Kidney epithelial cell (primary cell): ENCODE data around the gene SNRK. TPM values are rescaled to one million over a fixed set of nuclear protein-coding genes. Genes with fewer than 3 reads are reported as not detected.

ENCODE experiments used
- DNase-seq: peaks from one replicate; pipeline ENCODE4 v3.0.0-alpha.2; 2010; ENCODE audit warnings: low read depth
- H3K27me3 ChIP-seq: 2 replicates; pipeline ENCODE4 v1.6.0; 2011; ENCODE audit warnings: low read length; ENCODE audit not compliant: control insufficient read depth, insufficient read depth
- H3K36me3 ChIP-seq: 2 replicates; pipeline ENCODE4 v1.5.1; 2011; ENCODE audit warnings: low read length; ENCODE audit not compliant: control insufficient read depth, insufficient read depth
- H3K4me3 ChIP-seq: 2 replicates; pipeline ENCODE4 v1.5.1; 2011; ENCODE audit warnings: low read depth, mild to moderate bottlenecking, control low read depth, low read length
- total RNA-seq: library from RNA; depleted of rRNA; stranded (reverse); fragments of >200 nt; gene quantifications from 2 replicates; pipeline ENCODE4 v1.2.3, GENCODE V29; 2015
- TF ChIP-seq, protein P1 (sequence below): IDR thresholded peaks from 2 replicates; pipeline ENCODE4 v1.5.1; 2011; ENCODE audit warnings: mild to moderate bottlenecking, moderate library complexity, low read length, control low read depth, inconsistent platforms; ENCODE audit not compliant: insufficient read depth, poor library complexity, severe bottlenecking

Gene SNRK
- total RNA-seq, 1 donor from 2014 or later = 25.0 TPM

DNA sequence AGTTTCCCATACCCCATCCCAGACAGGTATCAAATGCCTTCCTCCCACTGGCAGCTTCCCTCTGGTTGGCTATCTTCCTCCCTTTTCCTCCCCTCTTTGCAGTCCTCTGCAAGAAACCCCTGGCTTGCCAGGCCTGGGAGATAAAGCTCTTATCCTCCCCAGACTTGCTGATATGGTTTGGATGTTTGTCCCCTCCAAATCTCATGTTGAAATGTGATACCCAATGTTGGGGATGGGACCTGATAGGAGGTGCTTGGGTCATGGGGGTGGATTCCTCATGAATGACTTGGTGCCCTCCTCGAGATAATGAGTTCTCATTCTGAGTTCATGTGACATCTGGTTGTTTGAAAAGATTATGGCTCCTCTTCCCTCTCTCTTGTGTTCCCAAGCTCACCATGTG, 32.2 kb upstream of the SNRK start:
- no peak for DNase-seq
- Histone ChIP-seq H3K4me3 (no peak overlapping the region), H3K36me3 (no peaks in the 10 kb centered on the region), H3K27me3 (peaks cover 2% of the 10 kb centered on the region)
- TF ChIP-seq, protein P1, sequence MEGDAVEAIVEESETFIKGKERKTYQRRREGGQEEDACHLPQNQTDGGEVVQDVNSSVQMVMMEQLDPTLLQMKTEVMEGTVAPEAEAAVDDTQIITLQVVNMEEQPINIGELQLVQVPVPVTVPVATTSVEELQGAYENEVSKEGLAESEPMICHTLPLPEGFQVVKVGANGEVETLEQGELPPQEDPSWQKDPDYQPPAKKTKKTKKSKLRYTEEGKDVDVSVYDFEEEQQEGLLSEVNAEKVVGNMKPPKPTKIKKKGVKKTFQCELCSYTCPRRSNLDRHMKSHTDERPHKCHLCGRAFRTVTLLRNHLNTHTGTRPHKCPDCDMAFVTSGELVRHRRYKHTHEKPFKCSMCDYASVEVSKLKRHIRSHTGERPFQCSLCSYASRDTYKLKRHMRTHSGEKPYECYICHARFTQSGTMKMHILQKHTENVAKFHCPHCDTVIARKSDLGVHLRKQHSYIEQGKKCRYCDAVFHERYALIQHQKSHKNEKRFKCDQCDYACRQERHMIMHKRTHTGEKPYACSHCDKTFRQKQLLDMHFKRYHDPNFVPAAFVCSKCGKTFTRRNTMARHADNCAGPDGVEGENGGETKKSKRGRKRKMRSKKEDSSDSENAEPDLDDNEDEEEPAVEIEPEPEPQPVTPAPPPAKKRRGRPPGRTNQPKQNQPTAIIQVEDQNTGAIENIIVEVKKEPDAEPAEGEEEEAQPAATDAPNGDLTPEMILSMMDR = no peak

DNA sequence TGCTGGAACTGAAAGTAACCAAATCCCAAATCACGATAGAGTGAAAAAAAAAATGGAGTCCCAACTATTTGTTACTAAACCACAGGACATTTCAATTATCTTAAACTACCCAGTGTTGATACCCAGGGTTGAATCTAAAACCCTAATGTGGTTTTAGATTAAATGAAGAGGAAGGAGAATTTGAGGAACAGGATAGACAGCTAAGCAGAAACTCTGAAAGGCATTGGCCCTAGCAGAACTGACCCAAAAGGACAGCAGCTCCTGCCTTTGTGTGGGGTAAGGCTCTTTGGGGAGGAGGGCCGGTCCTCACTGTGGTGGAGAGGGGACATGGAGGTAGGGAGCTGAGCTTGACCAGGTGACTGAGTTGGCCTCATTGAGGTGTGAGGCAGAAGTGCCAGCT, 30.7 kb upstream of the SNRK start:
- DNase-seq = no peak
- Histone ChIP-seq H3K4me3 (no peak overlapping the region), H3K27me3 (peaks cover 2% of the 10 kb centered on the region), H3K36me3 (no peaks in the 10 kb centered on the region)
- TF ChIP-seq, protein P1 = no peak

DNA sequence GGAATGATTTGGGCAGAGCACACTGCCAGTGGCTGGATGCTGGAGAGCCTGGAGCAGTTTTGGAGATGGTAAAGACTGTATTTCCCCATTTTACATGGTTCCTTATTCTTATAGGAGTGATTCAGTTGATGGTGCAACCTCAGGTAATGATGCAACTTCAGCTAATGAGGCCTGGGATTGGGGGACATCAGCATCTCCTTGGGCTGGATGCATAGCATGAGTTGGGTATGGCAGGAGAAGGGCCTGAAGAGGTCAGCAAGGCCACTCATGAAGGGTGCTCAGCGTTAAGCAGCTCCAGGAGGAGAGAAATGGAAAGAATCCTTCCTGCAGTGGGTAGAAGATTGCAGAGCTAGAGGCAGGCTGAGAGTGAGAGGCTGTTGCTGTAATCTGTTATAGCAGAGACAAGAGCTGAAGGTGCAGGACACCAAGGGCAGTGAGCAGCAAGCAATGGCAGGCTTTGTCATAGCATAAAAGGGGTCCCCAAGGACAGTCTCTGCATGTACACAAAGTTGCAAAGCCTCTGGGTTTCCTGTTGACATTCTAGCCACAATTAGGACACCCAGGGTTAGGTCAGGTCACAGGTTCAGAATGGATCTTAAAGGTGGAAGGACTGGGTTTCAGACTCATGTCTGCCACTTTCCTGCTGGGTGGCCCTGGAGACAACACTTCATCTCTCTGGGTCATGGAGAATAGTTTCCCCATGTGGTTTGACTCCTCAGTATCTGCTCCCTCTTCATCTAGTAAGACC, 29.5 kb upstream of the SNRK start:
- Histone ChIP-seq H3K36me3 (no peaks in the 10 kb centered on the region), H3K4me3 (no peak overlapping the region), H3K27me3 (no peaks in the 10 kb centered on the region)
- TF ChIP-seq, protein P1 = no peak
- DNase-seq = no peak

DNA sequence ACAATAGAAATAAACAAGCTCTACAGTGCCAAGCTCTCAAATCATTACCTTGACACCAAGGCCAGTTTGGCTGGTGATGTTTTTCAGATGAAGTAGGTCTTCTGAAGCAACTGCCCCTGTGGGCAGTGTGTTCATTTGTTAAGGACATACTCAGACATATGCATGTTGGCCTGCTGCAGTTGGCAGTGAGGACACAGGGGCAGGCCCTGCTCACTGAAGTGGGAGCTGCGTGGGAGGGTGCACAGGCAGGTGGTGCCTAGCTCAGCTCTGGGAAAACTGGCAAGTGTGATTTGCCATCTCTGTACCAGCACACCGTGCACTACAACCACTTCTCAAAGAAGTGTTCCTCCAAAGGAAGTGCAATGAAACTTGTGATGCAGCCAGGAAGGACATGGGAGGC, 28.5 kb upstream of the SNRK start:
- DNase-seq = no peak
- Histone ChIP-seq H3K36me3 (no peaks in the 10 kb centered on the region), H3K4me3 (no peak overlapping the region), H3K27me3 (no peaks in the 10 kb centered on the region)
- TF ChIP-seq, protein P1 = no peak

DNA sequence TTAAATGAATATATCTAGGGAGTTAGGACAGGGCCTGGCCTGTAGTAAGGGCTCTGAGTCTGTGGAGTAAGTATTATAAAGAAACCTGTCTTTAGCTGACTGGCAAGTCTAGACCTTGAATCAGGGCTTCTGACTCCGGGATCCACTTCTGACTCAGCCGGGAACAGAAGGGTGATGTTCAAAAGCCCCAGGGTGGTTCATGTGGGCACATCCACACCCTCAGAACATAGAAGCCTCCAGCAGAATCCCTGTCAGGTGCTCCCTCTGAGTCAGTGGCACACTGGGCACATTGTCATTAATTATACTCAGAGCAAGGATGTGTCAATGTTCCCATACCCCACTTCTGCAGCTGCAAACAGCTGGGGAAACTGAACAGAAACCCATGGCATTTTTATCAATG, 26.7 kb upstream of the SNRK start:
- TF ChIP-seq, protein P1 = no peak
- DNase-seq = peak; percentile 32
- Histone ChIP-seq H3K36me3 (no peaks in the 10 kb centered on the region), H3K27me3 (no peaks in the 10 kb centered on the region), H3K4me3 (no peak overlapping the region)

DNA sequence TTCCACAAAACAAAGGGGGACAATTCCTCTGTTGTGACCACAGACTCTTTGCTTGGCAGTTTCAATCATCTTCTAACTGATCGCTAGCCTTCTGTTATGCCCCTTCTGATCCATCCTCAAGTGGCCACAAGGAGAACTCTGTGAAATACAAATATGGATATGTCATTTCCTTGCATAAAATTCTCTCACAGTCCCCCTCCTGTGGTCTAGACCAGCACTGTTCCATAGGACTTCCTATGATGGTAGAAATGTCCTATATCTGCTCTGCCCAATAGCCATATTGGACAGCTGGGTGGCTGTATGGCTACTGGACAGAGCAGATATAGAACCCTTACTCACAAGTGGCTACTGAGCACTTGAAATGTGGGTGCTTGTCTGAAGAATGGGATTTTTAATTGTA, 25.9 kb upstream of the SNRK start:
- Histone ChIP-seq H3K36me3 (no peaks in the 10 kb centered on the region), H3K4me3 (no peak overlapping the region), H3K27me3 (no peaks in the 10 kb centered on the region)
- TF ChIP-seq, protein P1 = no peak
- DNase-seq = no peak
